B cell (primary cell): Measurements from ENCODE around the gene APH1A. TPM values are rescaled to one million over a fixed set of nuclear protein-coding genes. Genes with fewer than 3 reads are reported as not detected.
A peak's percentile ranks its signal among the peaks of the same experiment; 100 is the strongest.

Source experiments
- ATAC-seq: fragments of 200-7000 bp; cut with Tn5 transposase; one replicate; pipeline ENCODE4 v1.10.0; 2021; ENCODE audit warnings: low read depth, mild to moderate bottlenecking, moderate number of reproducible peaks, moderate library complexity
- CTCF ChIA-PET: fragments of 350-600 bp; sonication (Branson Sonifier 250); formaldehyde crosslinking; loops from one replicate; lab custom pipeline; 2021; ENCODE audit warnings: antibody characterized with exemption, inconsistent platforms; lab: Charles Lee
- POLR2A ChIA-PET: fragments of 350-600 bp; sonication (Branson Sonifier 250); formaldehyde crosslinking; loops from one replicate; lab custom pipeline; 2021; ENCODE audit warnings: antibody characterized with exemption; lab: Charles Lee
- DNase-seq: peaks from one replicate; pipeline ENCODE4 v3.0.0; 2013
- H2AFZ ChIP-seq: 2 replicates; pipeline ENCODE4 v1.6.1; 2012; ENCODE audit warnings: mild to moderate bottlenecking, low read depth, low read length; ENCODE audit not compliant: insufficient read depth, poor library complexity, severe bottlenecking
- H3K27ac ChIP-seq, 2 donors: 1 replicate in 1 of 2; 2 replicates in 1 of 2; pipeline ENCODE4 v1.5.1; 2012 to 2013; ENCODE audit warnings: low read length in 2 of 2, mild to moderate bottlenecking in 2 of 2, moderate library complexity in 1 of 2
- H3K27me3 ChIP-seq, 4 experiments: fragments of 200-600 bp in 1 of 4; sonication (generic) in 1 of 4; replicated peaks in 1 of 4; 1 replicate in 2 of 4; 2 replicates in 2 of 4; pipeline versions ENCODE4 v1.6.1 to v1.7.0; 2013 to 2016; ENCODE audit warnings: low read length in 3 of 4, mild to moderate bottlenecking in 2 of 4, mixed read lengths in 1 of 4, moderate library complexity in 1 of 4; ENCODE audit not compliant: insufficient read depth in 4 of 4, control insufficient read depth in 3 of 4; ENCODE audit errors: control extremely low read depth in 1 of 4
- H3K36me3 ChIP-seq, 2 experiments: replicated peaks in 1 of 2; 1 replicate in 1 of 2; 2 replicates in 1 of 2; pipeline versions ENCODE4 v1.6.1 to v1.7.1; 2013; ENCODE audit warnings: low read length in 1 of 2; ENCODE audit not compliant: insufficient read depth in 2 of 2, control insufficient read depth in 1 of 2; ENCODE audit errors: control extremely low read depth in 1 of 2, extremely low read depth in 1 of 2
- H3K4me1 ChIP-seq, 2 donors: fragments of 200-600 bp in 1 of 2; sonication (generic) in 1 of 2; 1 replicate in 1 of 2; 2 replicates in 1 of 2; pipeline versions ENCODE4 v1.5.1 to v1.6.1; 2013 to 2017; ENCODE audit warnings: low read length in 2 of 2; ENCODE audit not compliant: control insufficient read depth in 2 of 2, insufficient read depth in 2 of 2
- H3K4me2 ChIP-seq: replicated peaks from 2 replicates; pipeline ENCODE3; 2012; ENCODE audit warnings: mild to moderate bottlenecking, low read depth, low read length; ENCODE audit not compliant: poor library complexity, severe bottlenecking
- H3K4me3 ChIP-seq, 5 experiments: fragments of 200-600 bp in 1 of 5; sonication (generic) in 1 of 5; 1 replicate in 3 of 5; 2 replicates in 2 of 5; pipeline versions ENCODE4 v1.5.1 to v1.7.0; 2011 to 2016; ENCODE audit warnings: low read length in 4 of 5, mild to moderate bottlenecking in 4 of 5, low read depth in 2 of 5, control low read depth in 1 of 5, moderate library complexity in 1 of 5; ENCODE audit not compliant: insufficient read depth in 1 of 5; ENCODE audit errors: control extremely low read depth in 1 of 5, extremely low read depth in 1 of 5
- H3K79me2 ChIP-seq: fragments of 200-600 bp; sonication (generic); one replicate; pipeline ENCODE4 v1.6.0; 2016; ENCODE audit warnings: low read length; ENCODE audit not compliant: control insufficient read depth, insufficient read depth
- H3K9ac ChIP-seq: fragments of 200-600 bp; sonication (generic); 2 replicates; pipeline ENCODE4 v1.6.1; 2017; ENCODE audit warnings: mild to moderate bottlenecking, low read length, moderate library complexity
- H3K9me3 ChIP-seq, 3 donors: one replicate each; pipeline versions ENCODE4 v1.6.1 to v1.7.1; 2013; ENCODE audit warnings: low read length in 2 of 3; ENCODE audit not compliant: control insufficient read depth in 2 of 3, insufficient read depth in 1 of 3; ENCODE audit errors: control extremely low read depth in 1 of 3
- H4K20me1 ChIP-seq: 2 replicates; pipeline ENCODE4 v1.6.0; 2012; ENCODE audit warnings: mild to moderate bottlenecking, low read length; ENCODE audit not compliant: insufficient read depth, control insufficient read depth, poor library complexity, severe bottlenecking
- H3K27ac Mint-ChIP-seq: one replicate; pipeline ENCODE4 v1.8.0; 2021; ENCODE audit warnings: mixed read lengths
- H3K27me3 Mint-ChIP-seq: one replicate; pipeline ENCODE4 v1.8.0; 2021; ENCODE audit warnings: mixed read lengths
- H3K4me1 Mint-ChIP-seq: one replicate; pipeline ENCODE4 v1.8.0; 2021; ENCODE audit warnings: mixed read lengths
- H3K4me3 Mint-ChIP-seq: one replicate; pipeline ENCODE4 v1.8.0; 2021; ENCODE audit warnings: mixed read lengths
- H3K9me3 Mint-ChIP-seq: one replicate; pipeline ENCODE4 v1.8.0; 2022; ENCODE audit warnings: mixed read lengths; ENCODE audit not compliant: insufficient read depth
- CTCF ChIP-seq: fragments of 200-600 bp; IDR thresholded peaks from one replicate; pipeline ENCODE4 v1.8.0; 2022; ENCODE audit warnings: antibody characterized with exemption, mild to moderate bottlenecking
- EZH2 ChIP-seq: IDR thresholded peaks from 2 replicates; pipeline ENCODE4 v1.6.1; 2012; ENCODE audit warnings: borderline replicate concordance, low read depth, mild to moderate bottlenecking, moderate library complexity, low read length; ENCODE audit not compliant: insufficient read depth, poor library complexity, severe bottlenecking
- WGBS: methylation state at CpG from one replicate; pipeline ENCODE4 v1.1.5; 2013; ENCODE audit warnings: missing lambda C conversion rate; ENCODE audit not compliant: insufficient coverage; 5-methylcytosine and 5-hydroxymethylcytosine counted together
- intact Hi-C: fragments of 100-400 bp; cut with micrococcal nuclease; formaldehyde crosslinking; loops from one replicate; pipeline ENCODE4 v1.10.0; 2022
- polyA plus RNA-seq: library from polyadenylated mRNA; depleted of rRNA; stranded (reverse); fragments of >200 nt; gene quantifications from 2 replicates; pipeline ENCODE4 v1.2.3, GENCODE V29; 2012
- total RNA-seq, 2 donors: library from RNA; stranded (reverse); fragments of 120-200 nt in 1 of 2; gene quantifications; 1 replicate in 1 of 2; 2 replicates in 1 of 2; pipeline versions ENCODE4 v1.2.3 to v1.2.4, GENCODE V29; 2013 to 2022

The APH1A gene
- total and polyA plus RNA-seq, 2 donors (not counting 1 experiment from before 2014, with no cell fraction given), result 135 to 165 TPM

- H3K4me3 Mint-ChIP-seq, result no peak overlapping the region
- peaks cover 7% of the 10 kb centered on the region in 2 donors for H3K4me1 ChIP-seq
- no peak for TF ChIP-seq CTCF
- no peak for TF ChIP-seq EZH2
- no peaks in the 10 kb centered on the region for H3K9me3 Mint-ChIP-seq
- peak; percentile 24 for ATAC-seq
- intact Hi-C loops, result no loop called here
- H4K20me1 ChIP-seq, result peaks cover 3% of the 10 kb centered on the region
- no peak overlapping the region for H2AFZ ChIP-seq
- H3K27me3 Mint-ChIP-seq, result peaks cover 17% of the 10 kb centered on the region
- CTCF ChIA-PET, result interaction anchor here (1.1 to 1.5 kb wide), 2 partner anchors 9 to 19 kb away, joined by 4 to 6 read pairs; no protein-coding TSS in a partner anchor
- H3K79me2 ChIP-seq, result peaks cover 13% of the 10 kb centered on the region
- H3K27ac Mint-ChIP-seq, result no peak overlapping the region
- H3K9ac ChIP-seq, result no peak overlapping the region
- peaks cover 0 to 19% (median 12%) of the 10 kb centered on the region in 4 experiments for H3K27me3 ChIP-seq
- H3K27ac ChIP-seq, result no peak overlapping the region
- H3K4me1 Mint-ChIP-seq, result peaks cover 10% of the 10 kb centered on the region
- H3K9me3 ChIP-seq, result no peaks in the 10 kb centered on the region
- no peak overlapping the region for H3K4me3 ChIP-seq
- H3K4me2 ChIP-seq, result no peak overlapping the region
- POLR2A ChIA-PET, result no interaction called here
- peaks cover 0 to 28% of the 10 kb centered on the region in 2 experiments for H3K36me3 ChIP-seq
- DNase-seq, result no peak
- WGBS, result 31% methylated on average over 2 of the region's 6 CpGs
Measured at GRCh38 chr1:150262388-150263320, 6.2 kb downstream of the APH1A start.

GRCh38 chr1:150261367-150261766 is 7.4 kb downstream of the APH1A start:
- peaks cover 30% of the 10 kb centered on the region for H3K27me3 Mint-ChIP-seq
- Histone ChIP-seq H3K9me3 (no peaks in the 10 kb centered on the region), H3K9ac (no peak overlapping the region), H3K36me3 (peaks cover 0 to 16% of the 10 kb centered on the region in 2 experiments), H3K27me3 (peaks cover 0 to 32% (median 20%) of the 10 kb centered on the region in 4 experiments), H4K20me1 (no peaks in the 10 kb centered on the region), H3K4me3 (no peak overlapping the region), H2AFZ (no peak overlapping the region), H3K4me1 (peaks cover 2 to 7% of the 10 kb centered on the region in 2 donors), H3K79me2 (peaks cover under 1% of the 10 kb centered on the region), H3K4me2 (no peak overlapping the region), H3K27ac (no peak overlapping the region)
- no peak overlapping the region for H3K27ac Mint-ChIP-seq
- peaks cover 2% of the 10 kb centered on the region for H3K4me1 Mint-ChIP-seq
- WGBS, result 96% methylated on average over 4 of the region's 6 CpGs
- no peak for ATAC-seq
- ChIA-PET CTCF (interaction anchor here (1.5 kb wide), 1 partner anchor 8 kb away, joined by 4 read pairs; no protein-coding TSS in a partner anchor), POLR2A (no interaction called here)
- intact Hi-C loops, result no loop called here
- TF ChIP-seq EZH2, result no peak
- no peak for TF ChIP-seq CTCF
- no peak overlapping the region for H3K4me3 Mint-ChIP-seq
- no peaks in the 10 kb centered on the region for H3K9me3 Mint-ChIP-seq
- no peak for DNase-seq
